NCI-H82 (cell line): ENCODE measurements around the gene PGGHG.

ENCODE experiments used
- DNase-seq: peaks from one replicate; lab custom pipeline; 2025; lab: John Stamatoyannopoulos, UW

The PGGHG gene

DNA sequence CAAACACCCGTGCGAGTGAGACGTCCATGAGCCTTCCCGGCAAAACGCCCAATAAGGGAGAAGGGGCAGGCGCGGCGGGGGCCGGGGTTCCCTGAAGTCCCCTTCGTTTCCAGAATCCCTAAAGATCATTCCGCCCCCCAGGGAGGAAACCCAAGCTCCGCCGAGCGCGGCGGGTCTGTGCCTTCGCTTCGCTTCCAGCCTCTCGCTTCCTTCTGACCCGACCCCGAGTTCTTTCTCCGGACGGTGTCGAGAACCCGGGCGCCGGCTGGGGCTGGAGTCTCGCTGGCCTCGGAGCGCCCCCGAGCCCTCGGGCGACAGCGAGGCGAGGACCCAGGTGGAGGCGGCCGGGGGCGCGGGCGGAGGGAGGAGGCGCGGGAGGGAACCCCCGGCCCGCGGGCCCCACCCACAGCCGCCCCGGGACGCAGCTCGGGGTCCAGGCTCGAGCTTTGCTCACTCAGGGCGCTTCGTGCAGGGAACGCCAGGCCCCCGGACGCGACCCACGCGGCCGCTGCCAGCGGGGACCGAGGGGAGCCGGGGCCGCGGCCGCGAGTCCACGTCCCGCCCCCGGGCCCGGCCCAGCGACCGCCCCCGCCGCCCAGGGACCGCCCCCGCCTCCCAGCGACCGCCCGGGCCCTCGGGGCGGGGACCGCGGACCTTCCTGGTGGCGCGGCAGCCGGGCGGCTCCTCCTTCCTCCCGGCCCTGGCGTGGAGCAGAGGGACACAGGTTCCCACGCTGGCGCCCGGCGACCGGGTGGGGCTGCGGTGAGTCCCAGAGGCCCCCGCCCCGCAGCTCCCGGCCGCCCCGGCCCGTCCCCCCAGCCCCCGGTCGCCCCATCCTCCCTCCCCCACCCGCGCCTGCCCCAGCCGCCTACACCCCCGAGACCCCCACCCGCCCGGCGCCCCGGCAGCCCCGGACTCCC lies at the start of gene PGGHG:
TSS of gene PGGHG (plus strand) at position 649 of the 920 bp plus-strand sequence. CDS start 691 bp downstream, outside the sequence.
- DNase-seq: peak; percentile 37

DNA sequence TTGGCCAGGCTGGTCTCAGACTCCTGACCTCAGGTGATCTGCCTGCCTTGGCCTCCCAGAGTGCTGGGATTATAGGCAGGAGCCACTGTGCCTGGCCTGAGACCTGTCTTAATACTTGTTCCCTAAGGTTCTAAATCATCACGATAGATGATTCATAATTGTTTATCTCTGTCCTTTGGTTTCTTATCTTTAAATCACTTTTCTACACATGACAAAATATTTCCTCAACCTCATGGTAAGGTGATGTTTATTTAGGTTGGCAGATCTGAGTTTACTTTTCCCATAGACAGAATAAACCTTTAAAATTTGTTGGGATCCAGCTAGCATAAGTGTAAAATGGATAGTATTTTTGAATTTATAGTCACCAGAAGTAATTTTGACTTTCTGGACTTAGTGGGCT lies 48.6 kb upstream of the PGGHG start:
- DNase-seq: no peak

DNA sequence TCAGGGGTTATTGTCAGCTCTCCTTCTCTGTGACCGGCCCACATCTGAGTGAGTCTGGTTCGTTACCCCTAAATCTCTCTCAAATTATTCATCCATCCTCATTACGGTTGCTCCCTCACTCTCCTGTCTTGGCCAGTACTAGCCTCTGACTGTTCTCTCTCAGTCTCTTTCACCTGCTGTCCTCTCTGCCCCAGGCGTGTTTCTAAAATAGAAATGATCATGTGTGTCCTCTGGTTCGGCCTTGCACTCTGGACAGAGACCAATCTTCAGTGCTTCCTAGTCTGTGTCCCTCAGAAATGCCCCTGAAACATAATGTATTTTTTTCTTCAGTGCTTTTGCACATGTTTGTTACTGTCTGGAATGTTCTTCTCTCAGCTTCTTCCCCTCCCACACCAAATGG lies 47.3 kb upstream of the PGGHG start:
- no peak for DNase-seq

DNA sequence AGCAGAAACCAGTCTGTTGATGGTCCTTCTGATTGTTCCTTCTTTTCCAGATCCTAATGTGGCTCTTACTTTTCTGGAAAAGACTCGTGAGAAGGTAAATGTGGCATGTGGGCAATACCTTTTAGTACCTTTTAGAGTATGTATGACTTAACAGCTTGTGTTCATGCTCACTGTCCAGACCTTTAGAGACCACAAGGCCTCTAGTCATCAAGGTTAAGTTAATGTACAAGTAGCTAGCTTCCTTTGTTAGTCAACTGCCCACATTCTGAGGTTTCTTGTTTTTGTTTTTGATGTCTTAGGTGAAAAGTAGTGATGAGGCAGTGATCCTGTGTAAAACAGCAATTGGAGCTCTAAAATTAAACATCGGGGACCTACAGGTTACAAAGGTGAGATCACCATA lies 44.5 kb upstream of the PGGHG start:
- no peak for DNase-seq

DNA sequence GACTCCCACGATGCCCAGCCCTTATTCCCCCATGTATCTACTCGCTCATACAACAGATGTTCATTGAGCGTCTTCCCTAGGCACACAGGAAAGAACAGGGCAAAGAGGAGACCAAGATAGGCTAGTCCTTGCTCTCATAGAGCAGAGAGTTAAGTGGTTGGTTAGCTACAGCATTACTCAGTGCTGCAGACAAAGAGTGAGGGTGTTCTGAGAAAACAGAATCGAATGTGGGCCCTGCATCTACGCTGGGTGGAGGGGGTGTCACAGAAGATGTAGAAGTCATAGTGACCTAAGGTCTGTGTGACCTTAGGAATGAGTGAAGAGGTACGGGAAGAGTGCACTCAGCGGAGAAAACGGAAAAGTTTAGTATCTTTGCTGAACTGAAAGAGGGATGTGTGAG lies 39.9 kb upstream of the PGGHG start:
- DNase-seq: no peak

DNA sequence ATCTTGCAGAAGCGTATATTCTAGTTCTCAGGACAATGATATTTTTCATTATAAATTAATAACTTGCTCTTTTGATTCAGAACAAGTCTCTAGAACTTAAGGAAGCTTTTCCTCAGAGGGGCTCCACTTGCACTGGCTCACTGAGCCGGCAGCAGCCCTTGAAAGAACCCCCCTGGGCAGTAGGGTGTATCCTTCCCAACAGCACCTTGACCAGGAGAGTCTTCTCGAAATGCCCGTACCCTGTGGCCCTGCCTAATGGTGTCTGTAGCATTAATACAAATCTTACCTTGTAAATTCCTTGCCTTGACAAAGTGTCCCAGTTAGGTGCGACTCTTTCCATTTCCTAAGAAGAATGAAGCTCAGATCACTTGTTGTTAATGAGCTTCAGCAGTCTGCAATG lies 38.7 kb upstream of the PGGHG start:
- DNase-seq: no peak

DNA sequence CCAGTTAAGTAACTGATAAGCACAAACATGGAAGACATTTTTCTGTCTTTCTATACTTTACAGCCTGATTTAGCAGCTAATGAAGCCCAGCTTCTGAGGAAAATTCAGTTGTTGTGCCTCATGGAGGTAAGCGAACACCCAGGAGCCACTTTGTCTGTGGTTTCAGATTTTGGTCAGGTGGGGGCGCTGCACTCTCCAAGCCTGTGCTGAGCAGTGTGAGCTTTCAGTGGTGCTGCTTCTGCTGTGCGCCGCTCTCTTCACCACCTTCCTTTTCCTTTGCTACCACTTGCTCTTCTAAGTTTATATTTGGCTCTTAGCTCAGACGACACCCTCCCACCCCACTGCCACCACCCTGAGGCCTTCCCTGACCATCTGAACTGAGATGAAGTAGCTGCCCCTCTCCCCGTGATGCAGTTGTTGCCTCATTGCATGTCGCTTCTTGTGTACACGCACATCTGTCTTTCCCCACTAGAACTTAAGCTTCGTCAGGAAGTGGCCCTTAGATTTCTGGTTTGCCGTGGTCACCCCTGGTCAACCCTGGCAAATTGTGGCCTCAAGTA lies 38.1 kb upstream of the PGGHG start:
- DNase-seq: peak; percentile 40

DNA sequence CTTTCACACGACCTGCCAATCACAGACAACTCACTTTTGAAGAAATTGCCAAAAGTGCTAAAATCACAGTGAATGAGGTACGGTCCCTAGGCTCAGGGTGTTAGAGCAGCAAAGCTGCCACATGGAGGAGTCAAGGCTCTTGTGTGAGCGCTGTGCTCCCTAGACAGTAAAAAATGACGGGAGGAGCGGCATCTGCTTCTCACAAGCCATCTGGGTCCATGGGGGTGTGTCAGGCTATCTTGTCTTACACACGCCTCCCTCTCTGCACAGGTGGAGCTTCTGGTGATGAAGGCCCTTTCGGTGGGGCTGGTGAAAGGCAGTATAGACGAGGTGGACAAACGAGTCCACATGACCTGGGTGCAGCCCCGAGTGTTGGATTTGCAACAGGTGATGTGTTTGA lies 37.4 kb upstream of the PGGHG start:
- peak; percentile 33 for DNase-seq

DNA sequence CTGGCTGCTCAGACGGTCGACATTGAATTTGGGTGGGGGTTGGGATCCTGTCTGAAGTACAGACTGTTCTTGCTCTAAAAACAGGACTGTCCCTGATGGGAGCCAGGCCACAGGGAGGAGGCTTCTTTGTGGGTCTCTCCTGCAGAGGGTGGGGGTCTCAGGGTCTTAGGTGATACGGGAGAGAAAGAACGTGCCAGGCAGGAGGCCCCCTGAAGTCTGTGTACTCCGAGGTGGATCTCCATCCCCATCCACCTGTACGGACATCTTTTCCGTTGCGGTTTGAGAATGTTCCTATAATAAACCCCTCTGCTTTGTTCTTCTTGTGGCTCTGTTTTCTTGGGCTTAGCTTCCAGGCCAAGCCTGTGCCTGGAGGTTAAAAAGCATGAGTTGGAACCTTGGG lies 36.3 kb upstream of the PGGHG start:
- DNase-seq: no peak

DNA sequence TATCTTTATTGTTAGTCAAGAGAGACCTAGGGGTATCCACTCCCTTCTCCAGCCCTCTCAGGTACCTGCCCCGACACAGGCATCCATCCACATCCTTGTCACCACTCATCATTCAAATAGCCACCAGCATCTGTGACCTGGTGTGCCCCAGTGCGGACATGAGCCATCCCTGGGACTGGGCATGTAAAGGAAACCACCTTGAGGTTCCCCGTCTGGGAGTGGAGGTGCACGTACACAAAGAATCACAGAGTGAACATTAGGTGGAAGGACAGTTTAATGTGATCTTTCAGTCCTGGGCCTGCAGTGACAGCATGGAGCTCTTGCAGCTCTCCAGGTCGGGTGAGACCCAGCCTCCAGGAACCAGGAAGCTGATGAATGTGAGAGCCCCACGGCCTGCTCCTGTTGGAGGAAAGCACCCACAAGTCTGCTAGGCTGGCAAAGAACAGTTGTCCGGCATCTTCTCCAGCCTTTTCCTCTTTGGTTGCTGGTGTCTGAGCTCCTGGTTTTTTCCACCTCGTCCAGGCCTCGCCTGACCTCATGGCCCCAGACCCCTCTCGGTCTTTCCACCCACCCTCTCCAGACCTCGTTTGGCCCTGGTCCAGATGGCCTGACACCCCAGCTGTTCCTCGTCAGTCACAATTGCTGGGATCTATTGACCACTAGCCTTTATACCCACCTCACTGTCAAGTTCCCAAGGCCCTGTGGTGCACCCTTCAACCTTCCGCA lies 35.6 kb upstream of the PGGHG start:
- DNase-seq: no peak

DNA sequence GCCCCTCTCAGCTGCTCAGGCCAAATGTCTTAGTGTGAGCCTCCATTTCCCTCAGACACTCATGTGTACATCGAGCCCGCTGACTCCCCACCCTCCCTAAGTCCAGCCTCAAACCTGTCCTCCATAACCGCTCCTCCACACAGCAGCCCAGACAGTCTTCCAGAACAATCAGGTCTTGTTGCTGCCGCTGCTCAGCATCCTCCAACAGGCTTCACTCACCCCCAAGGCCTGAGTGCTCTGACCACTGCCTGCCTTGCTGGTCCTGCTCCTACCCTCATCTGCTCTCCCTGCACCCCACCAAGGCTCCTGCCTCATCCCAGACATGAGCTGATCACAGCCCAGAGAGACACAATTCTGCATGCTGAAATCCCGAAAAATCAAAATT lies 35.0 kb upstream of the PGGHG start:
- no peak for DNase-seq

DNA sequence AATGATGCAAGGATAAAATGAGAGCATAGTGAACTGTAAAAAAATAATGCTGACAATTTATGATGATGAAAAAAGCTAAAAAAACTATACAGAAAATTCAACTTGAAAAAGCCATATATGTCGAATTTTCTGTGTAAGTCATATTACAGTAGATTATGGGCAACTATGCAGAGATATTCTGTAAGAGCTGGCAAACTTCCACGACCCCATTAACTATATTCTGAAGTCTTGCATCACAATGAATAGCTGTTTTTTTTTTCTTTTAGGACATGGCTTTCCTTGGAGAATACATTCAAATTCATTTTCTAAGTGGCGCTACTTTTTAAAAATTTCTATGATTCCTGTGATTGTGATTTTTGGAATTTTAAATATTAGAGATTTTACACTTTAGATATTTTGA lies 33.8 kb upstream of the PGGHG start:
- no peak for DNase-seq

DNA sequence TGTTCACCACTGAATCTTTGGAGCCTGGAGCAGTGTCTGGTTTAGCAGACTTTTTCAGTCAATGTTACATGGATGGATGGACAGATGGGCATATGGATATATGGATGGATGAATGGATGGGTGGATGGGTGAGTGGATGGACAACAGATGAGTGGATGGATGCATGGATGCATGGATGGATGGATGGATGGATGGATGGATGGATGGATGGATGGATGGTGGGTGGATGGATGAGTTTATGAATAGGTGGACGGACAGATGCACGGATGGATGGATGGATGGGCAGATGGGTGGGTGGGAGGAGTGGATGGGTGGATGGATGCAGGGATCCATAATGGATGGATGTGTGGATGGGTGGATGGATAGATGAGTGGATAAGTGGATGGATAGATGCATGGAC lies 33.1 kb upstream of the PGGHG start:
- DNase-seq: no peak

DNA sequence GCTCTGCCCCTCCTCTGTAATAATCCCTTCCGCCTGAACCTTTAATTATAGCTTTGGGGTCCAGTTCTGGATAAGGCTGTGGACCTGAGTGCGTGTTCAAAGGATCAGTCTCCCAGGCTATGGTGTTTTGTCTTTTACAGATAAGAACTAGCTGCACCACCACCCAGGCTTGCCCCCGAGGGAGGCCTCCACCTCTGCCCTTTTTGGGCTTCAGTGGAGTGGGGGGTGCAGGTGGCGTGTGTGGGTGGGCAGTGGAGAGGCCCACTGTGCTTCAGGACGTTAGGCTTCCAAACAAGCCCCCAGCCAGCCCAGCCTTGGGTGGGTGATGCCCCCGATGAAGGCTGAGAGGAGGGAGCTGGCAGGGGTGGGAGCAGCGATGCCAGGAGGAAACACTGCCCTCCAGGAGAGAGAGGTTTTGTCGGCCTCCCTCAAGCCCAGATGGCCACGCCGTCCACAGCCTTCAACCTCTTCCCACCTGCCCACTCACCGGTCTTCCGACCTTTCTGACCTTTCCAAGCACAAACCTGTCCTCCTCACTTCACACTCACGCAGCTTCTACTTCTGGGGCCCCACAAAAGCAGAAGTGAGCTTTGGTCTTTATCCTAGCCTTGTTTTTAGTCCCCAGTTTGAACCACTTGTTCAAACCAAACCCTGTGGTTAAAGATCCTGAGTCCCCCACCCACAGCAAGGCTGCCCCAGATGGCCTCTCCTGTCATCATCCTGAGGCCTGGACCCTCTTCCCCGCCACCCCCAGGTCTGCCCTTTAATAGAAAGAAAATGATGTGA lies 31.8 kb upstream of the PGGHG start:
- DNase-seq: no peak

DNA sequence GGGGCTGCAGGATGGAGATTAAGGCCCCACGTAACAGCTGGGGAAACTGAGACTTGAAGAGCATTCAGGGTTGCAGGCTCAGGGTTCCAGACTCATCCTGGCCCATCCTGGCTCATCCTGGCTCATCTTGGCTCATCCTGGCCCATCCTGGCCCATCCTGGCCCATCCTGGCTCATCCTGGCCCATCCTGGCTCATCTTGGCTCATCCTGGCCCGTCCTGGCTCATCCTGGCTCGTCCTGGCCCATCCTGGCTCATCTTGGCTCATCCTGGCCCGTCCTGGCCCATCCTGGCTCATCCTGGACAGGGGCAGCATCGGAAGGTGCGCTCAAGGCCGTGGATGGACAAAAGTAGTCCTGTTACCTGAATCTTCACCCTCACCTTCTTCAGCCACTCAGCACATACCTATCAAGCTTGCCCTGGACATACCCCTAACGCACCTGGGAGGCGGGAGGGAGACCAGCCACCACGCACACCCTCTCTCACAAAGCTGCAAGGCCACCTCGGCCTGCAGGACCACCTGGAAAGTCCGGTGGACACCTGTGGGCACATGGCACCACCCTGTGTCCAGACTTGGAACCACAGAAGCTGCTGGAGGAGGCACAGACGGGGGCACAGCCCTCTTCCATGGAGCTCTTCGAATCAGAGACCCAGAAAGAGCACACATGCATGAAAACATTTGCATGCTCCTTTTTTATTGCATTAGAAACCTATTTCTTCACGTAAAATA lies 31.0 kb upstream of the PGGHG start:
- DNase-seq: peak; percentile 40

DNA sequence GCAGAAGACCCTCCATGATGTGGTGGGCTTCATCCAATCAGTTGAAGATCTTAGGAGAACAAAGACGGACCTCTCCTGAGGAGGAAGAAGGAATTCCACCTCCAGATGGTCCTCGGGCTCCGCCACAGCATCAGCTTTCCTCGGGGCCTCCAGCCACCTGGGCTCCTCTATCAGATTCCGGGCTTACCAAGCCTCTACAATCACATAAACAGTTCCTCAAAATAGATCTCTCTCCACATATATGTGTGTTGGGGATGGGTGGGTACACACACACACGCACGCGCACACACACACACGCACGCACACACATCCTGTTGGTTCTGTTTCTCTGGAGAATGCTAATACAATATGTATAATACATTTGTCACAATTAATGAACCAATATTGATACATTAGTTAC lies 29.5 kb upstream of the PGGHG start:
- DNase-seq: peak; percentile 8

DNA sequence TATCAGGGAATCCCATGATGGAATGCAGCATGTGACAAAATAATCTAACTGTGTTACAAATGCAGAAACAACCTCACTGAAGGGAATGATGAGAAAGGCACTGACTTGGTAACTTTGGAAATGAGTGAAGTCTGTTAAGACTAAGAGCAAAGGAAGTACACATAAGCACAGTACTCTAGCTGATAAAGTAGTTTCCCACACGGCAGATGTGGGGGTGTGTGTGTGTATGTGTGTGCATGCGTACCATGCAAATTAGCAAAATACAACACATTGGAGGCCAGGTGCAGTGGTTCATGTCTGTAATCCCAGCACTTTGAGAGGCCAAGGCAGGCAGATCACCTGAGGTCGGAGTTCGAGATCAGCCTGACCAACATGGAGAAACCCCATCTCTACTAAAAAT lies 27.3 kb upstream of the PGGHG start:
- DNase-seq: no peak

DNA sequence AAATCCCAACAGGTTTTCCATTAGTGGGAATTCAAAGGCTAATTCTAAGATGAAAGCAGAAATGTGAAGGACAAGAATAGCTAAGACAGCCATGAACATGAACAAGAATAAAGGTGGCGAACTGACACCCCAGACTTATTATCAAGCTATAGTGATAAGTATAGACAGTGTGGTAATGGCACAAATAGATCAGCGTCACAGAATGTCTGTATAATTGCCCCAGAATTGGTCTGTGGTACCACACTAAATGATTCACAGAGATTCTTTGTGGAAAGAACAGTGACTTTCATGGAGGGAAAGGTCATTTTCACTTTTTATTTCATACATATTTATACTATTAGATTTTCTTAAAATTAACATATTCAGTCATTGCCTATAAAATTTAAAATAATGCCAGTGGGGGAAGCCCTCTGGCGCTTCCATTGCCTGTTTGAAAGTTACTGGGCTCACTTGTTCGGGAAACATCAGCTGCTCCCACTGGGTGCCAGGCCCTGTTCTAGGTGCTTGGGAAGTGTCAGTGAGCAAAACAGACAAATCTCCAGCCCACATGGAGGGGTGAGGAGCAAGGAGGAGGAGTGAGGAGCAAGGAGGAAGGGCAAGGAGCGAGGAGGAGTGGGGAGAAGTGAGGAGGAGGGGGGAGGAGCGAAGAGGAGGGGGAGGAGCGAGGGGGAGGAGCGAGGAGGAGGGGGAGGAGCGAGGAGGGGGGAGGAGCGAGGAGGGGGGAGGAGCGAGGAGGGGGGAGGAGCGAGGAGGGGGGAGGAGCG lies 22.1 kb upstream of the PGGHG start:
- DNase-seq: no peak

DNA sequence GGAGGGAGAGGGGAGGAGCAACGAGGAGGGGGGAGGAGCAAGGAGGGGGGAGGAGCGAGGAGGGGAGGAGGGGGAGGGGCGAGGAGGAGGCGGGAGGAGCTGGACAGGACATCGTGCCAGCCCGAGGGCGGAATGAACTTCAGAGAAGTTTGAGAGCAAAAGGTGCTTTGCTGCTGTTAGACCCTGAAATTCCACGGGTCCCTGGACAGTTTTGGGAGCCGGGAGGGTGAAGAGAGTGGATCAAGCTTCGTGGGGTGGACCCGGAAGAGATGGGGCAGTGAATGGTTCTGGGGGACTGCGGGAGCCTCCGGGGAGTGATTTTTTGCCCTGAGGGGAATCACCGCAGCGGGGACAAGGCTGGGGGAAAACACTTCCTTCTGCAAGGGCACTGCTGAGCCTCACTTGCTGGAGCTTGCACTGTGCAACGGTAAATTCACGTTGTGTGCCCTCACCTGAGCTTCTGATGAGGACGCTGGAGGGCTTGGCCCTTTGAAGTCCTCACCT lies 21.4 kb upstream of the PGGHG start:
- DNase-seq: no peak

DNA sequence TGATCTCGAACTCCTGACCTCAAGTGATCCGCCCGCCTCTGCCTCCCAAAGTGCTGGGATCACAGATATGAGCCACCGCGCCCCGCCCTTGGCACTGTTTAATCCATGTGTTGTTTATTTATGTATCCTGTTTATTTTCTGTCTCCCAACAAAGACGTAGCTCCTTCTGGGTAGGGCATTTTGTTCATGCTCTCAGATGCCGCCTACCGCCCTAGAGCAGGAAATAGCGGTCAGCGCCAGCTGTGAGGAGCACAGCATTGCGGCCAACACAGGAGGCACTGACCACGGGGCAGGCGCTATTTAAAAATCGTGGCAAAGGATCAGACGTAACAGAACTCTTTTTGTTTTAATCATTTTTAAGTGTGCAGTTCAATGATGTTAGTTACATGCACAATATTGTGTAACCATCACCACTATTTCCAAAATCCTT lies 20.2 kb upstream of the PGGHG start:
- peak; percentile 12 for DNase-seq
